ENCODE measurements around the gene TMEM121. TPM values are rescaled to one million over a fixed set of nuclear protein-coding genes. Genes with fewer than 3 reads are reported as not detected.

TMEM121 gene
- total and polyA plus RNA-seq, 2 of the 4 experiments (the other 2 are of a cell fraction), result 2.7 to 6.3 TPM

GRCh38 chr14:105533811-105534498 is 7.6 kb downstream of the TMEM121 start:
- Histone ChIP-seq H4K8ac (ENCODE audit: low read depth in 2 of 2, low read length in 2 of 2) (no peak overlapping the region), H3K79me1 (ENCODE audit: low read depth in 1 of 2, low read length in 2 of 2) (no peaks in the 10 kb centered on the region), H2BK15ac (ENCODE audit: low read depth, low read length) (no peak overlapping the region), H3K36me3 (ENCODE audit: control insufficient read depth, insufficient read depth, low read length) (no peaks in the 10 kb centered on the region), H3K27me3 (ENCODE audit: control insufficient read depth, insufficient read depth, low read length) (peaks cover 19% of the 10 kb centered on the region), H2BK120ac (ENCODE audit: low read depth, low read length) (no peak overlapping the region), H2AK5ac (ENCODE audit: low read depth, low read length) (no peak overlapping the region), H3K4me3 (ENCODE audit: insufficient read depth, low read depth, low read length) (no peak overlapping the region), H4K20me1 (ENCODE audit: insufficient read depth, low read length) (no peaks in the 10 kb centered on the region), H3K4me2 (ENCODE audit: low read depth, low read length) (no peak overlapping the region), H3K18ac (ENCODE audit: low read depth, low read length) (no peak overlapping the region), H3K14ac (replicated peaks; ENCODE audit: low read depth, low read length) (no peak overlapping the region), H3K9me3 (ENCODE audit: control insufficient read depth, insufficient read depth, low read length) (no peaks in the 10 kb centered on the region), H3K56ac (ENCODE audit: extremely low read depth, insufficient read depth, low read length) (no peak overlapping the region), H3K9me1 (ENCODE audit: insufficient read depth, low read length) (no peaks in the 10 kb centered on the region), H3K27ac (ENCODE audit: insufficient read depth, low read length) (no peak overlapping the region), H2AFZ (replicated peaks; ENCODE audit: low read length, poor library complexity) (no peak overlapping the region), H3K9ac (ENCODE audit: low read depth, low read length) (no peak overlapping the region), H3K4me1 (ENCODE audit: control insufficient read depth, insufficient read depth, low read length) (no peaks in the 10 kb centered on the region), H2AK9ac (replicated peaks; ENCODE audit: low read depth, low read length, poor library complexity) (no peak overlapping the region), H4K91ac (ENCODE audit: insufficient read depth, low read depth, low read length) (no peak overlapping the region), H4K5ac (ENCODE audit: low read depth, low read length) (no peak overlapping the region), H2BK20ac (ENCODE audit: low read depth, low read length) (no peak overlapping the region), H3K23ac (ENCODE audit: low read depth, low read length) (no peak overlapping the region), H3K4ac (ENCODE audit: low read depth, low read length) (no peak overlapping the region), H2BK5ac (ENCODE audit: low read depth, low read length, poor library complexity, severe bottlenecking) (no peak overlapping the region)
- in situ Hi-C loops (cut with MboI; ENCODE audit: low sequenced_read_pairs), result no loop called here
- DNase-seq (no peak), ATAC-seq (ENCODE audit: low read depth) (no peak)
- dilution Hi-C loops (cut with HindIII; ENCODE audit: low sequenced_read_pairs, unreplicated experiment), result no loop called here
- CTCF ChIA-PET, result interaction anchor here (1.4 kb wide), 1 partner anchor 53 kb away, joined by 4 read pairs; no protein-coding TSS in a partner anchor
- POLR2A ChIA-PET (ENCODE audit: unreplicated experiment), result no interaction called here
- 23% methylated on average over 9 of the region's 21 CpGs; no CpG with 5 or more reads in 1 of the 2 experiments for WGBS, 2 experiments (ENCODE audit: extremely low coverage in 2 of 2, insufficient read length in 1 of 2)
- BruUV-seq (replicated peaks), result no TSS peak
- TF ChIP-seq BHLHE40 (IDR thresholded peaks at IDR 0.05; ENCODE audit: low read depth, low read length) (no peak), RAD21 (IDR thresholded peaks at IDR 0.05; ENCODE audit: low read length) (no peak), RFX5 (IDR thresholded peaks at IDR 0.05; ENCODE audit: low read depth, low read length) (no peak), CEBPB (IDR thresholded peaks at IDR 0.05; ENCODE audit: low read depth, low read length) (no peak), MAZ (IDR thresholded peaks at IDR 0.05; ENCODE audit: borderline replicate concordance, low read depth, low read length) (no peak)
- intact Hi-C loops (cut with micrococcal nuclease), result no loop called here

All from IMR-90 (cell line).